Smooth muscle cell (in vitro differentiated cells): ENCODE data around the gene INSYN1. TPM values are rescaled to one million over a fixed set of nuclear protein-coding genes. Genes with fewer than 3 reads are reported as not detected.

Experiments
- DNase-seq: peaks from one replicate; lab custom pipeline; 2025; ENCODE audit not compliant: unreplicated experiment; lab: John Stamatoyannopoulos, UW
- H2AFZ ChIP-seq: fragments of 200-600 bp; sonication (generic); 2 replicates; pipeline ENCODE4 v1.6.0; 2016; ENCODE audit warnings: antibody characterized with exemption, low read depth, mild to moderate bottlenecking
- H3F3A ChIP-seq: fragments of 200-600 bp; sonication (generic); 2 replicates; pipeline ENCODE4 v1.6.0; 2017; ENCODE audit warnings: antibody characterized with exemption, low read depth
- H3K27ac ChIP-seq: fragments of 200-600 bp; sonication (generic); 2 replicates; pipeline ENCODE4 v1.5.1; 2016; ENCODE audit warnings: low read depth, mild to moderate bottlenecking
- H3K27me3 ChIP-seq: fragments of 200-600 bp; sonication (generic); 2 replicates; pipeline ENCODE4 v1.6.1; 2016; ENCODE audit warnings: low read depth, mild to moderate bottlenecking
- H3K36me3 ChIP-seq: fragments of 200-600 bp; sonication (generic); 2 replicates; pipeline ENCODE4 v1.5.1; 2016; ENCODE audit warnings: low read depth
- H3K4me1 ChIP-seq: fragments of 200-600 bp; sonication (generic); 2 replicates; pipeline ENCODE4 v1.5.1; 2016; ENCODE audit warnings: low read depth
- H3K4me2 ChIP-seq: fragments of 200-600 bp; sonication (generic); 2 replicates; pipeline ENCODE4 v1.6.0; 2016; ENCODE audit warnings: mild to moderate bottlenecking
- H3K4me3 ChIP-seq: fragments of 200-600 bp; sonication (generic); 2 replicates; pipeline ENCODE4 v1.5.1; 2016; ENCODE audit warnings: mild to moderate bottlenecking
- H3K79me2 ChIP-seq: fragments of 200-600 bp; sonication (generic); 2 replicates; pipeline ENCODE4 v1.6.0; 2016; ENCODE audit warnings: low read depth, mild to moderate bottlenecking
- H3K9ac ChIP-seq: fragments of 200-600 bp; sonication (generic); 2 replicates; pipeline ENCODE4 v1.6.0; 2016; ENCODE audit warnings: low read depth
- H3K9me3 ChIP-seq: fragments of 200-600 bp; sonication (generic); replicated peaks from 2 replicates; pipeline ENCODE4 v1.5.1; 2016; ENCODE audit warnings: low read depth
- H4K20me1 ChIP-seq: fragments of 200-600 bp; sonication (generic); 2 replicates; pipeline ENCODE4 v1.6.0; 2016; ENCODE audit warnings: low read depth
- CTCF ChIP-seq: fragments of 200-600 bp; sonication (generic); IDR thresholded peaks from 2 replicates; pipeline ENCODE4 v1.5.1; 2017; ENCODE audit warnings: borderline replicate concordance, mild to moderate bottlenecking, antibody characterized with exemption; ENCODE audit not compliant: insufficient read depth, poor library complexity, severe bottlenecking
- WGBS: methylation state at CpG from one replicate; pipeline ENCODE4 v1.1.7; 2016; ENCODE audit warnings: low lambda C conversion rate; 5-methylcytosine and 5-hydroxymethylcytosine counted together
- polyA plus RNA-seq: library from polyadenylated mRNA; unstranded; fragments of >200 nt; fragmentation: Nextera tagmentation; extraction: Ambion mirVana; gene quantifications from 2 replicates; pipeline ENCODE4 v1.2.1, GENCODE V29; 2016
- total RNA-seq: library from RNA; depleted of rRNA; stranded (reverse); fragments of >200 nt; gene quantifications from 2 replicates; pipeline ENCODE4 v1.2.3, GENCODE V29; 2014

Gene INSYN1
- total and polyA plus RNA-seq, 2 experiments from 2014 or later = 1.6 to 4.0 TPM

DNA sequence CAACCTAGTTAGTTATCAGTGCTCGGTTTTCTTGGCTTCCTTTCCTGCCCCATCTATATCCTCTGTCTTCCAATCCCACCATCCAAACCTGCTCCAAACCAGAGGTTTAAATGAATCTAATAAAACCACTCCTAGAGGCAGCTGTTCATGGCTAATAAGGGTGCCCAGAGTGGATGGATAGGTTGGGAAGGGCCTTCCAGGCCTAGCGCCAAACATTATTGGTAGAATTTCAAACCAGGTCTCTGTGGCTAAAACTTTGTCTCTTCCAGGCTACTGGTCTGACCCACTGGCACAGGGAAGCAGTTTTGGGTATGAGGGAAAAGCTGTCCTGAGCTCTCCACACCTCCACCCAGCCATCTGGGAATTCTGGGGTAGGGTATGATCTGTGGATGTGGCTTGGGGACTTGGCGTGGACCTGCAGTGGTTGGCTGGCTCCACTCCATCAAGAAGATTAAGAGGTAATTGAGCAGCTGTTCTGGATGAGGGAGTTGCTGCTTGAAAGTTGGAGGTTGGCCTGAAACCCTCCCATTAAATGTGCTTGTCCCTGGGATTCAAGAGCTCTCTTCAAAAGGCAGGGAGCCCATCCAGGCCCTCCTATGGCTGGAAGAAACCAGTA, 29.3 kb upstream of the INSYN1 start:
- Histone ChIP-seq H4K20me1 (no peaks in the 10 kb centered on the region), H3K4me2 (no peak overlapping the region), H2AFZ (no peak overlapping the region), H3K27me3 (no peaks in the 10 kb centered on the region), H3K4me3 (no peak overlapping the region), H3K79me2 (no peaks in the 10 kb centered on the region), H3K4me1 (peaks cover 5% of the 10 kb centered on the region), H3F3A (no peaks in the 10 kb centered on the region), H3K9ac (no peak overlapping the region), H3K36me3 (no peaks in the 10 kb centered on the region), H3K27ac (no peak overlapping the region), H3K9me3 (no peaks in the 10 kb centered on the region)
- no peak for DNase-seq
- WGBS = 88% methylated on average over 3 of the region's 3 CpGs
- no peak for TF ChIP-seq CTCF

DNA sequence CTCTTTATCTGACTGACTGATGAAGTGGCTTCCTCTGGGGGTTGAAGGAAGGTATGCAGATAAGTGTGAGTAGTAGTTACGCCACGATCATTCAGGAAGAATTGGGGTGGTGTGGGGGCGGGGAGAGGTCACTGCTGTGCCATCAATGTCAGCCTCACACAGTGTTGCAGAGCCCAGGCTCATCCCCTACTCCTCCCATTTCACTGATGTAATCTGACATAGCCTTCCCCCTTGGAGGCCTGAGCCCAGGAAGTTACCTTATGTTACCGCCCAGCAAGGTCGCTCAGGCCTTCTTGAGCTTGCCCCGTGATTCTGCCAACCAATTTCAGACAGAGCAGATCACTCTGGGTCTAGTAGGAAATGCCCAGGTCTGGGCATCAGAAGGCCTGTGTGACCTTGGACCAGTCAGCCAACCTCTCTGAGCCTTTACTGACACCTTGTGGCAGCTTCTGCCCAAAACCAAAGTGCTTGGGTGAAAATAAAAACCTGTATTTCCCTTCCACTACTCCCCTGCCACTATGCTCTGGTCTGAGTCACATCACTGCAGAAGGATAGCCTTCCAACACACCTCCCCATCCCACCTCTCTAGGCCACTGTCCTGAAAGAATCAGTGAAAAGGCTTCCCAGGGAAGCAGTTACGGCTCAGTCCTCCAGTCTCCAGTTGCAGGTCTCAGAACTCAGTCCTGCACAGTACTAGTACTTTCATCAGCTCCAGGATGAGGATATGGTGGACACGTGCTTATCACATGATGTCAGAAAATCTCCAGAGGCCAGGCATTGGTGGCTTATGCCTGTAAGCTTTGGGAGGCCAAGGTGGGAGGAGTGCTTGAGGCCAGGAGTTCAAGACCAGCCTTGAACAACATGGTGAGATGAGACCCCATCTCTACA, 28.1 kb upstream of the INSYN1 start:
- Histone ChIP-seq H3K79me2 (no peaks in the 10 kb centered on the region), H3K4me1 (no peaks in the 10 kb centered on the region), H3K4me3 (no peak overlapping the region), H4K20me1 (no peaks in the 10 kb centered on the region), H3F3A (no peaks in the 10 kb centered on the region), H3K9me3 (no peaks in the 10 kb centered on the region), H3K9ac (no peak overlapping the region), H2AFZ (no peak overlapping the region), H3K27ac (no peak overlapping the region), H3K4me2 (no peak overlapping the region), H3K27me3 (no peaks in the 10 kb centered on the region), H3K36me3 (no peaks in the 10 kb centered on the region)
- WGBS = 55% methylated on average over 8 of the region's 8 CpGs
- peak; percentile 21 for TF ChIP-seq CTCF
- no peak for DNase-seq

- Histone ChIP-seq H3K9ac (no peak overlapping the region), H3K27ac (no peak overlapping the region), H3K27me3 (no peaks in the 10 kb centered on the region), H4K20me1 (no peaks in the 10 kb centered on the region), H3K36me3 (no peaks in the 10 kb centered on the region), H3K9me3 (no peaks in the 10 kb centered on the region), H3K79me2 (no peaks in the 10 kb centered on the region), H3K4me2 (no peak overlapping the region), H3F3A (no peaks in the 10 kb centered on the region), H3K4me1 (no peaks in the 10 kb centered on the region), H3K4me3 (no peak overlapping the region), H2AFZ (no peak overlapping the region)
- WGBS = 87% methylated on average over 3 of the region's 3 CpGs
- no peak for DNase-seq
- no peak for TF ChIP-seq CTCF
Observed at GRCh38 chr15:73779974-73780373, 26.8 kb upstream of the INSYN1 start.
